HUES64 (cell line): ENCODE data around the gene ARHGAP18.

Experiments used
- H3K27ac ChIP-seq: 2 replicates; pipeline ENCODE4 v1.7.0; 2013; ENCODE audit warnings: low read depth, low read length, inconsistent platforms
- H3K27me3 ChIP-seq: 2 replicates; pipeline ENCODE4 v1.6.1; 2013; ENCODE audit warnings: mild to moderate bottlenecking, low read length; ENCODE audit not compliant: insufficient read depth
- H3K36me3 ChIP-seq: 2 replicates; pipeline ENCODE4 v1.6.1; 2013; ENCODE audit warnings: mild to moderate bottlenecking, low read length; ENCODE audit not compliant: insufficient read depth
- H3K4me1 ChIP-seq: 2 replicates; pipeline ENCODE4 v1.6.1; 2013; ENCODE audit warnings: mild to moderate bottlenecking, low read length, moderate library complexity; ENCODE audit not compliant: insufficient read depth
- H3K4me3 ChIP-seq: 2 replicates; pipeline ENCODE4 v1.5.1; 2013; ENCODE audit warnings: mild to moderate bottlenecking, low read length, moderate library complexity
- H3K9ac ChIP-seq: 2 replicates; pipeline ENCODE4 v1.6.1; 2013; ENCODE audit warnings: mild to moderate bottlenecking, low read depth, low read length
- H3K9me3 ChIP-seq: 2 replicates; pipeline ENCODE4 v1.6.1; 2013; ENCODE audit warnings: low read depth, low read length; ENCODE audit not compliant: insufficient read depth
- WGBS: fragments of 150-250, 120-280 bp; methylation state at CpG from one replicate; pipeline ENCODE4 v1.1.7; 2013; ENCODE audit warnings: missing lambda C conversion rate; 5-methylcytosine and 5-hydroxymethylcytosine counted together

The ARHGAP18 gene

DNA sequence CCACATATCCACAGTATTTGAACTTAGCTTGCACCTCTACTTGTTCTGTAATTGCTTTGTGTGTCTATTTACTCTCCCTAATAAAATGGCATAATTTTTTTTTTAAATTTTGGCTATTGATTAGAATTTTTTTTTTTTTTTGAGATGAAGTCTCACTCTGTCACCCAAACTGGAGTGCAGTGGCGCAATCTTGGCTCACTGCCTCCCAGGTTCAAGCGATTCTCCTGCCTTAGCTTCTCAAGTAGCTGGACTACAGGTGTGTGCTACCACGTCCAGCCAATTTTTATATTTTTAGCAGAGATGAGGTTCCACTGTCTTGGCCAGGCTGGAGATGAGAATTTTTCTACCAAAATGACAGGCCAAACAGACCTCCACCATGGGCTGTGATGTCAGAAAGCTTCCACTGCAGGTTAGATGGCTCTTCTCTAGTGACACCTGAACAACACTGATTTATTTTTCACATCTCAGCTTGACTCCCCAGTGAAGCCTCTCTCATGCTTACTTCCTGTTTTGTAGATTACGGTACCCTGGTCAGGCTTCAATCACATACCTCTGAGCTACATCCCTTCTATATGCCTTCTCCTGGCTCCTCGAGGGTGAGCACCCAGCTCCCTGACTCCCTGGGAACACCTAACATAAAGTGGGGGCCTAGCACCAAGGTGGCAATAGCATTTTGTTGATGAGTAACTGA, 112.8 kb downstream of the ARHGAP18 start:
- Histone ChIP-seq H3K36me3 (no peaks in the 10 kb centered on the region), H3K27me3 (no peaks in the 10 kb centered on the region), H3K4me3 (no peak overlapping the region), H3K27ac (no peak overlapping the region), H3K4me1 (peaks cover 12% of the 10 kb centered on the region; the same call in 1 of the 2 replicates), H3K9ac (no peak overlapping the region), H3K9me3 (no peaks in the 10 kb centered on the region)
- 86% methylated on average over 5 of the region's 5 CpGs for WGBS

DNA sequence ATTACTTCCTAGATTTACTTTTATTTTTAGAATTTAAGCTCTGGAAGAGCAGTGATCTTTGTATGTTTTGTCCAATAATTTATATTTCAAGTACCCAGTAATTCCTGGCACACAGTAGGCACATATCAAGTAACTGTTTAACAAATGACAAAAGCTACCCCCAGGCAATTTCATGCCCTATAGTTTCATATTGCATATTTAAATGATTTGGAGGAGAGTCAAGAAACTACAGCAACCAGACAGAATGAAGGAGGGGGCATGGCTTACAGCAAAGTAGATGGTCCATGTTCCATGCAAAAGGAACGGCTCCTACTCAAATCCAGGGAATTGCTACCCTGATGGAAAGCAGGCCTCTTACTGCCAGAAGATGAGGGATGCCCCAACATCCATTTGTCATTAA, 113.5 kb downstream of the ARHGAP18 start:
- no peaks in the 10 kb centered on the region for H3K9me3 ChIP-seq
- no peaks in the 10 kb centered on the region for H3K36me3 ChIP-seq
- H3K27me3 ChIP-seq, result no peaks in the 10 kb centered on the region
- H3K27ac ChIP-seq, result no peak overlapping the region
- no peak overlapping the region for H3K9ac ChIP-seq
- 85% methylated on average over 1 of the region's 1 CpG for WGBS
- H3K4me3 ChIP-seq, result no peak overlapping the region
- peaks cover 12% of the 10 kb centered on the region; the same call in 1 of the 2 replicates for H3K4me1 ChIP-seq

DNA sequence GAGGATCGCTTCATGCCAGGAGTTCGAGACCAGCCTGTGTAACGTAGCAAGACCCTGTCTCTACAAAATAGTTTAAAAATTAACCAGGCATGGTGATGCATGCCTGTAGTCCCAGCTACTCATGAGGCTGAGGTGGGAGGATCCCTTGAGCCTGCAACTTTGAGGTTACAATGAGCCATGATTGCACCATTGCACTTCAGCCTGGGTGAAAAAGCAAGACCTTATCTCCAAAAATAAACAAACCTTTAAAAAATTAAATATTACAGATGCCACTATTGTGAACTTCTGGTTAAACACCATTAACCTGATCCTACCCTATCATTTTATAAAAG, 116.8 kb downstream of the ARHGAP18 start:
- WGBS, result 94% methylated on average over 3 of the region's 3 CpGs
- no peak overlapping the region for H3K27ac ChIP-seq

DNA sequence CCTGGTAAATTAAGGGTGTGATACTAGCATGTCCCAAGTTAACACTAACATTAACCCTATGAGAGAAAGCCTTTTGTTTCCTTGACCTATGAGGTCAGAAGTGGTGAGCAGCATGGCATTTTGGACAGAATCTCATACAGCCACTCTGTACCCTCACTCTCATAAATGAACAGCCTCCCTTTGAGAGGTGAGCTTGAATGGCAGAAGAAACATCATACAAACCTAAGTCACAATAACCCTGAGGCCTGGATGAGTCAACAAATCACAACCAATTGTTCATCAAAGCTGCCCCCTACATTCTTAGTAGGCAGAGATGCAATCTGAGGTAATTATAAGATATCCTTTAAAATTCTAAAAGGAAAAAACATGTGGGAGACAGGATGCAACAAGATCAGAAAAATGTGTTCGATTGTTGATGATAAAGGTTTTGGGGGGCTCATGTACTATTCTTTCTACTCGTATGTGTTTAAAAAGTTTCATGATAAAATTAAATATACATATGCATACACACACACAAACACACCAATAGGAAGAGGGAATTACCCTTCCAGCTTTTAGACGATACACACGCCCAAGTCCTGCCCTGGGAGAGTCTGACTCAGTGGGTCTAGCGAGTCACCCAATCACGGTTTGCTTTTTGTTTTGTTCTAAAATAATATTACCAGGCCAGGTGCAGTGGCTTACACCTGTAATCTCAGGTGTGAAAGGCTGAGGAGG, 117.3 kb downstream of the ARHGAP18 start:
- Histone ChIP-seq H3K27me3 (no peaks in the 10 kb centered on the region), H3K4me3 (no peak overlapping the region), H3K36me3 (no peaks in the 10 kb centered on the region), H3K9ac (no peak overlapping the region), H3K9me3 (no peaks in the 10 kb centered on the region), H3K4me1 (no peaks in the 10 kb centered on the region), H3K27ac (no peak overlapping the region)
- 97% methylated on average over 5 of the region's 6 CpGs for WGBS

More for the DNA sequence above, 116.8 kb downstream of the ARHGAP18 start:
- H3K4me3 ChIP-seq, result no peak overlapping the region
- H3K36me3 ChIP-seq, result no peaks in the 10 kb centered on the region
- no peak overlapping the region for H3K9ac ChIP-seq
- H3K27me3 ChIP-seq, result no peaks in the 10 kb centered on the region
- H3K9me3 ChIP-seq, result no peaks in the 10 kb centered on the region
- no peaks in the 10 kb centered on the region for H3K4me1 ChIP-seq

DNA sequence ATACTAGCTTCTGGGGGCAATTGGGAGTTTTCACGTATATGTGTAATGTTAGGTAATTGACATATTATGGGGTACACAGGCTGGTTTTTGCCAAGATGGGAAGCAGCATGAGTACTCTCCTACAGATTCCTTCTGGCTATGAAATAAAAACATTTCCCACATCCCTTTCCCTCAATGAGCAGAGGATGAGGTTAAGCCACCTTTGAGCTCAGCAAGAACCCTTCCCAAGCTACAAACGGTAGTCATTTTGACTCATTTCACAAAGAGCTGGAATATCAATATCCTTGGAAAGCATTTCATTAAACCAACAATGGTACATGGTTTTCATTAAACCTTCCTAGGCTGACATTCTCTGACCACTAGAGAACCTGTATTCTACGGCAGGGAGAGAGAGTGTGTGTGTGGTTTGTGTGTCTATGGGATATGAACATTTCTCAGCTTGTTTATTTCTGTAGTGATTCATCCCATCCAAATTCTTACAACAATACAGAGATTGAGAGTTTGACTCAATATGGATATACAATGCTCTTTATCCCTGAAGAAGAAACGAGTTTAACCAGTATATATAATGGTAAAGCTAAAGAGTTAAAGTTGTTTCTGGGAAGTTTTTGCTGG, 119.5 kb downstream of the ARHGAP18 start:
- no peaks in the 10 kb centered on the region for H3K4me1 ChIP-seq
- WGBS, result 92% methylated on average over 3 of the region's 4 CpGs
- no peak overlapping the region for H3K27ac ChIP-seq
- no peaks in the 10 kb centered on the region for H3K36me3 ChIP-seq
- H3K9me3 ChIP-seq, result no peaks in the 10 kb centered on the region
- H3K27me3 ChIP-seq, result no peaks in the 10 kb centered on the region
- H3K4me3 ChIP-seq, result no peak overlapping the region
- H3K9ac ChIP-seq, result no peak overlapping the region

DNA sequence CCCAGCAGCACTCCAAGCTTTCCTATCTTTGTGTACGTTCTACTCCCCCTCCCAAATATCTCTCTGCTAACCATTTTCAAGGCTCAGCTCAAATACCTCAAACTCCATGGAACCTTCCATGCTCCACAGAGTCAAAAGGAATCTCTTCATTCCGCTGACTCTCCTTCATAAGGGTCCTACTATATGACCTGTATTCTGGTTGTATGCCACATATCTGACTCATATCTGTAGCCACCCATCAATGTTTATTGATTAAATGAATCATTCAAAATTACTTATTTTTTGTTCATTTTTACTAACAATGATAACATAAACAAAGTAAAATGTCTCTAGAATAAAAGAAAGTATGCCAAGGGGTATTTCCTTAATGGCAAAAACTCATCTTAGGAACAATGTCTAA, 123.2 kb downstream of the ARHGAP18 start:
- WGBS, result 96% methylated on average over 2 of the region's 2 CpGs
- Histone ChIP-seq H3K9ac (no peak overlapping the region), H3K9me3 (no peaks in the 10 kb centered on the region), H3K4me3 (no peak overlapping the region), H3K27ac (no peak overlapping the region), H3K36me3 (no peaks in the 10 kb centered on the region), H3K27me3 (no peaks in the 10 kb centered on the region), H3K4me1 (no peaks in the 10 kb centered on the region)

DNA sequence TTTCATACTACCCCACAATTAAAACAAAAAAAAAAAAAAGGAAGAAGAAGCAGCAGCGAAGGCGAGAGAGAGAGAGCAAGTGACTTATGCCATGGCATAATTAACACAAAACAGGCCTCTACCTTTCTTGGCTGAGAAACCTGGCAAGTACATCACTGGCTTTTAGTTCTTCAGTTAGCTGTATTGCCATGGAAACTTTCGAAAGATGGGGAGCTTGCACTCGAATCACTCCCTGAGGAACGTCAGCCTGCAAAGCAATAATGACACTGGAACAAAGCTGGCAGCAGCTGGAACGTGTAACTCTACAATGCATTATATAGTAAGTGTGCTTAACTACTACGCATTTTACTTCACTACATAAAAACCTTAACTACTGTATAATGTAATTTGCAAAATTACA, 126.1 kb downstream of the ARHGAP18 start:
- Histone ChIP-seq H3K9me3 (no peaks in the 10 kb centered on the region), H3K27me3 (no peaks in the 10 kb centered on the region), H3K4me3 (no peak overlapping the region), H3K27ac (no peak overlapping the region), H3K36me3 (no peaks in the 10 kb centered on the region), H3K9ac (no peak overlapping the region), H3K4me1 (no peaks in the 10 kb centered on the region)
- 90% methylated on average over 5 of the region's 7 CpGs for WGBS

DNA sequence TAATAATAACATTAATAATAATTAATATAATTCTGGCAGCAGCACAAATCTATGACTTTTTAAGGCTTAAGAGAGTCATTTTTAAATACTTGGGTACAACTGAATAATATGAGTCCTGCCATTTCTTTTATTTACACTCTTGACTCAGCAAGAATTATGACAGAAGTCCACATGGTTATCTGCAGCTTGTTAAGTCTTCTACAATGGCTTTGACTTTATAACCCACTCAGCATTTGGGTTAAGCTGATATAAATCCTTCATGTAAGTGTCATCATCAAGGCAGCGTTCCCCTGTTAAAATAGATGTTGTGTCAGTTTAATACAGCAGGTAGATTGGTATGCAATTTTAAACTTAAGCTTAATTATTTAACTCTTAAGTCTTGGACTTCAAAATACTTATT, 131.7 kb downstream of the ARHGAP18 start:
- Histone ChIP-seq H3K4me1 (no peaks in the 10 kb centered on the region), H3K36me3 (no peaks in the 10 kb centered on the region), H3K9ac (no peak overlapping the region), H3K4me3 (no peak overlapping the region), H3K27me3 (no peaks in the 10 kb centered on the region), H3K9me3 (no peaks in the 10 kb centered on the region), H3K27ac (no peak overlapping the region)
- WGBS, result no CpG with 5 or more reads among the region's 1 CpG

DNA sequence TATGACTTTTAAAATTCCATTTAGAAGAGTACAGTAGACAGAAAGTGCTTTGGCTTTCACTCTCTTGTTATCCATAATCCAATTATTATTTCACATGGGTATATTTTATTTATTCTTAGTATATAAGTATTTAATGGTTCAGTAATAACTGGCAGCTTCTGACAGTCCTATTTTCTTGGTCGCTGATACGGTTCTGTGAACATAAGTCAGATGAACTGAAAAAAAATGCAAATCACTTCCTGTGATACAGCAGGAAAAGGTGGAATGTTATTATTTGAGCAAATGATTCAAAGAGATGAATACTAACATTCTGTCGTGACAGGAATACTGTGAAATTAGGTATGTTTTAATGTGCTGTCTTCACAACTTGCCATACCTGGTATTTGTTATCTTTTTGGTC, 132.3 kb downstream of the ARHGAP18 start:
- H3K27ac ChIP-seq, result no peak overlapping the region
- H3K4me3 ChIP-seq, result no peak overlapping the region
- no peaks in the 10 kb centered on the region for H3K36me3 ChIP-seq
- no peaks in the 10 kb centered on the region for H3K27me3 ChIP-seq
- no peak overlapping the region for H3K9ac ChIP-seq
- no peaks in the 10 kb centered on the region for H3K9me3 ChIP-seq
- 98% methylated on average over 3 of the region's 3 CpGs for WGBS
- H3K4me1 ChIP-seq, result no peaks in the 10 kb centered on the region

DNA sequence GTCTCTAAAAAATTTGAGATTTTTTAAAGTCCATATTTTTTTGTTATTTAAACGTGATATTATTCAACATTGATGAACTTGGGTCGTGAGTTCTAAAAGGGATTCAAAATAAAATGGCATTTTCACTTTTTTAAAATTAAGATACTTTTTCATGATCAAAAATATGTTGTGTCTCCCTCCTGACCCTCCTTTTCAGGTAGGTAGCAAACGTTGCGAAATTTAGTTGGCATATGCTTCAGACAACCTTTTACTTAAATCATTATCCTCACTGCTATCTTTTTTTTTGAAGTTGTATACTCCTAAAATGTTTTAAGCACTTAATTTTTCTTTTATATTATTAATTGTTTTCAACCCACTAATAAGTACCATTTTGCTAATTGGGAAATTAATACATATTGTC, 133.5 kb downstream of the ARHGAP18 start:
- H3K27me3 ChIP-seq, result no peaks in the 10 kb centered on the region
- H3K9ac ChIP-seq, result no peak overlapping the region
- no peak overlapping the region for H3K4me3 ChIP-seq
- H3K36me3 ChIP-seq, result no peaks in the 10 kb centered on the region
- H3K9me3 ChIP-seq, result no peaks in the 10 kb centered on the region
- WGBS, result 100% methylated on average over 4 of the region's 4 CpGs
- no peak overlapping the region for H3K27ac ChIP-seq
- no peaks in the 10 kb centered on the region for H3K4me1 ChIP-seq

DNA sequence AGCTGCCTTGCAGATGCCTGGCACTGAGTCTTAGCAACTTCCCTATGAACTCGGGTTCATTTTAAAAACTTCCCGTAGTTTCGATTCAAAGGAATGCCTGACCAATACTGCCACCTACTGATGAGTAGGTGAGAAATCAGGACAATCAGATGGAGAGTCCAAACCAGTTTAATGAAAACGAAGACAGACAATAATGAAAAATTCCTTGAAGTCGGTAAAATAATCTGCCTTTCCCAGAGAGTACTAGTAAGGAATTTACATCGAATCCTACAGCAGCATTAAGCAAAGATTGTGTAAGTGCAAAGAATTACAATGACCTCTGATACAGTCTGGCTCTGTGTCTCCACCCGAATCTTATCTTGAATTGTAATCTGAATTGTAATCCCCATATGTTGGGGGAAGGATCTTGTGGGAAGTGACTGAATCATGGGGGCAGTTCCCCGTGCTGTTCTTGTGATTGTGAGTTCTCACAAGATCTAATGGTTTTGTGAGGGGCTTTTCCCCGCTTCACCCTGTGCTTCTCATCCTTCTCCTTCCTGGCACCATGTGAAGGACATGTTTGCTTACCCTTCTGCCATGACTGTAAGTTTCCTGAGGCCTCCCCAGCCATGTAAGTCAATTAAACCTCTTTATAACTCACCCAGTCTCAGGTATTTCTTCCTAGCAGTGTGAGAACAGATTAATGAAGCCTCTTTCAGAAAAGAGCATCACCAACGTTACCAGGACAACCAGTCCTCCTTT, 134.4 kb downstream of the ARHGAP18 start:
- no peak overlapping the region for H3K9ac ChIP-seq
- no peaks in the 10 kb centered on the region for H3K27me3 ChIP-seq
- no peak overlapping the region for H3K27ac ChIP-seq
- H3K4me1 ChIP-seq, result no peaks in the 10 kb centered on the region
- no peak overlapping the region for H3K4me3 ChIP-seq
- WGBS, result 52% methylated on average over 10 of the region's 10 CpGs
- H3K36me3 ChIP-seq, result no peaks in the 10 kb centered on the region
- H3K9me3 ChIP-seq, result peaks cover 2% of the 10 kb centered on the region; the same call in 1 of the 2 replicates
